ENCODE measurements around the gene REG1B. TPM values are rescaled to one million over a fixed set of nuclear protein-coding genes. Genes with fewer than 3 reads are reported as not detected.

The REG1B gene
- total RNA-seq, 1 experiment from 2014 or later: 2.0 TPM

DNA sequence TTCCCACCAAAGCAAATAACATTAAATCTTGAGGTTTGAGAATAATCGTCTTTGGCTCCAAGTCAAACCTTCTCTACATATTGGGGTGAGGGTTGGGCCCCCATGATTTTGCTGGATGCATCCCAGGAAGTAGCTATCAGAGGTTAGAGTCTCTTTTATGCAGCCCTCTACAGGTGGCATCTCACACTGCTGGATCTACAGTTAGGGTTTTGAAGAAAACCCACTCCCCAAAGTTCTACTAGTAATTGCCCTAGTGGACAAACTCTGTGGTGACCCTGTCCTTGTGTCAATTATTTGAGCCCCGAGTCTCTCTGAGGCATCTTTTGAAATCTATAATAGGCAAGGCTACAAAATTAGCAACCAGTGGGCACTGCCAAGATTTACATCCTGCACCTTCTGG is 17.5 kb upstream of the REG1B start:
- TF ChIP-seq, protein P1, sequence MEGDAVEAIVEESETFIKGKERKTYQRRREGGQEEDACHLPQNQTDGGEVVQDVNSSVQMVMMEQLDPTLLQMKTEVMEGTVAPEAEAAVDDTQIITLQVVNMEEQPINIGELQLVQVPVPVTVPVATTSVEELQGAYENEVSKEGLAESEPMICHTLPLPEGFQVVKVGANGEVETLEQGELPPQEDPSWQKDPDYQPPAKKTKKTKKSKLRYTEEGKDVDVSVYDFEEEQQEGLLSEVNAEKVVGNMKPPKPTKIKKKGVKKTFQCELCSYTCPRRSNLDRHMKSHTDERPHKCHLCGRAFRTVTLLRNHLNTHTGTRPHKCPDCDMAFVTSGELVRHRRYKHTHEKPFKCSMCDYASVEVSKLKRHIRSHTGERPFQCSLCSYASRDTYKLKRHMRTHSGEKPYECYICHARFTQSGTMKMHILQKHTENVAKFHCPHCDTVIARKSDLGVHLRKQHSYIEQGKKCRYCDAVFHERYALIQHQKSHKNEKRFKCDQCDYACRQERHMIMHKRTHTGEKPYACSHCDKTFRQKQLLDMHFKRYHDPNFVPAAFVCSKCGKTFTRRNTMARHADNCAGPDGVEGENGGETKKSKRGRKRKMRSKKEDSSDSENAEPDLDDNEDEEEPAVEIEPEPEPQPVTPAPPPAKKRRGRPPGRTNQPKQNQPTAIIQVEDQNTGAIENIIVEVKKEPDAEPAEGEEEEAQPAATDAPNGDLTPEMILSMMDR (IDR thresholded peaks at IDR 0.05): no peak; the same call in 1 of the 2 replicates
- TF ChIP-seq, protein P2, sequence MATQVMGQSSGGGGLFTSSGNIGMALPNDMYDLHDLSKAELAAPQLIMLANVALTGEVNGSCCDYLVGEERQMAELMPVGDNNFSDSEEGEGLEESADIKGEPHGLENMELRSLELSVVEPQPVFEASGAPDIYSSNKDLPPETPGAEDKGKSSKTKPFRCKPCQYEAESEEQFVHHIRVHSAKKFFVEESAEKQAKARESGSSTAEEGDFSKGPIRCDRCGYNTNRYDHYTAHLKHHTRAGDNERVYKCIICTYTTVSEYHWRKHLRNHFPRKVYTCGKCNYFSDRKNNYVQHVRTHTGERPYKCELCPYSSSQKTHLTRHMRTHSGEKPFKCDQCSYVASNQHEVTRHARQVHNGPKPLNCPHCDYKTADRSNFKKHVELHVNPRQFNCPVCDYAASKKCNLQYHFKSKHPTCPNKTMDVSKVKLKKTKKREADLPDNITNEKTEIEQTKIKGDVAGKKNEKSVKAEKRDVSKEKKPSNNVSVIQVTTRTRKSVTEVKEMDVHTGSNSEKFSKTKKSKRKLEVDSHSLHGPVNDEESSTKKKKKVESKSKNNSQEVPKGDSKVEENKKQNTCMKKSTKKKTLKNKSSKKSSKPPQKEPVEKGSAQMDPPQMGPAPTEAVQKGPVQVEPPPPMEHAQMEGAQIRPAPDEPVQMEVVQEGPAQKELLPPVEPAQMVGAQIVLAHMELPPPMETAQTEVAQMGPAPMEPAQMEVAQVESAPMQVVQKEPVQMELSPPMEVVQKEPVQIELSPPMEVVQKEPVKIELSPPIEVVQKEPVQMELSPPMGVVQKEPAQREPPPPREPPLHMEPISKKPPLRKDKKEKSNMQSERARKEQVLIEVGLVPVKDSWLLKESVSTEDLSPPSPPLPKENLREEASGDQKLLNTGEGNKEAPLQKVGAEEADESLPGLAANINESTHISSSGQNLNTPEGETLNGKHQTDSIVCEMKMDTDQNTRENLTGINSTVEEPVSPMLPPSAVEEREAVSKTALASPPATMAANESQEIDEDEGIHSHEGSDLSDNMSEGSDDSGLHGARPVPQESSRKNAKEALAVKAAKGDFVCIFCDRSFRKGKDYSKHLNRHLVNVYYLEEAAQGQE (IDR thresholded peaks at IDR 0.05; ENCODE audit: insufficient read depth in 1 of 2, low read depth in 2 of 2, low read length in 1 of 2): no peak
- TF ChIP-seq POLR2AphosphoS5 (IDR thresholded peaks at IDR 0.05; ENCODE audit: low read depth, low read length) (no peak), SIN3A (IDR thresholded peaks at IDR 0.05; ENCODE audit: borderline replicate concordance, insufficient read depth, low read depth, low read length) (no peak), TCF7L2 (IDR thresholded peaks at IDR 0.05; ENCODE audit: low read depth, low read length) (no peak)
- H3K27me3 ChIP-seq (ENCODE audit: control insufficient read depth, insufficient read depth, low read length): no peaks in the 10 kb centered on the region
- ATAC-seq: no peak
- H3K4me3 ChIP-seq (ENCODE audit: low read depth in 2 of 2, low read length in 2 of 2): no peak overlapping the region
- H3K27ac ChIP-seq (ENCODE audit: low read length): no peak overlapping the region
- in situ Hi-C loops (cut with HindIII; ENCODE audit: low pct_unique_long_range_greater_than_20kb, low sequenced_read_pairs): no loop called here
- POLR2A ChIA-PET: no interaction called here
- H3K9me3 ChIP-seq (ENCODE audit: control insufficient read depth, insufficient read depth, low read depth, low read length): peaks cover 6% of the 10 kb centered on the region; the same call in 1 of the 2 replicates
- H3K36me3 ChIP-seq (ENCODE audit: control insufficient read depth, insufficient read depth, low read length): no peaks in the 10 kb centered on the region
- H3K4me1 ChIP-seq (ENCODE audit: control insufficient read depth, insufficient read depth, low read length): no peaks in the 10 kb centered on the region
- no peak for DNase-seq (ENCODE audit: low read depth, low spot score)
- no TSS peak for BruUV-seq (replicated peaks)
- CTCF ChIA-PET: no interaction called here
- intact Hi-C loops (cut with micrococcal nuclease; ENCODE audit: unreplicated experiment): no loop called here

DNA sequence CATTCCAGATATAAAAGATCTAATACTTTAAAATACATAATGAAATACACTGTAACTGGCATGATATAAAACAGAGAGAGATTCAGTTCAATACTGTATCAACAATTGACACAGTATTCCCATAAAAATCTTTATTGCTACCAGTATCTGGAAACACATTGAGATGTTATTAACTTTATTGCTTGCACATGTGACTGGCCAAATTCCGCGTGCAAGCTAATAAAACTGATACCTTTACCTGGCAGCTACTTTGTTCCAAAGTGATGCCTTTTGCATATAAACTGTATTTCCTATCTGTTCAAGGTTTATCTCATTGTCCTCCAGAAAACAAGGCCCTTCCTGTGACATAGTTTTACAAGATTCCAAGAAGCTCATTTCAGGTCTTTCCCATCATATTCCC is 15.4 kb upstream of the REG1B start:
- CTCF ChIA-PET: no interaction called here
- no TSS peak for BruUV-seq (replicated peaks)

More for the DNA sequence above, 15.4 kb upstream of the REG1B start:
- in situ Hi-C loops (cut with HindIII; ENCODE audit: low pct_unique_long_range_greater_than_20kb, low sequenced_read_pairs): no loop called here
- TF ChIP-seq SIN3A (IDR thresholded peaks at IDR 0.05; ENCODE audit: borderline replicate concordance, insufficient read depth, low read depth, low read length) (no peak), TCF7L2 (IDR thresholded peaks at IDR 0.05; ENCODE audit: low read depth, low read length) (no peak), POLR2AphosphoS5 (IDR thresholded peaks at IDR 0.05; ENCODE audit: low read depth, low read length) (no peak)
- TF ChIP-seq, protein P2 (IDR thresholded peaks at IDR 0.05; ENCODE audit: insufficient read depth in 1 of 2, low read depth in 2 of 2, low read length in 1 of 2): no peak
- TF ChIP-seq, protein P1 (IDR thresholded peaks at IDR 0.05): no peak
- intact Hi-C loops (cut with micrococcal nuclease; ENCODE audit: unreplicated experiment): no loop called here
- Histone ChIP-seq H3K4me1 (ENCODE audit: control insufficient read depth, insufficient read depth, low read length) (no peaks in the 10 kb centered on the region), H3K27ac (ENCODE audit: low read length) (no peak overlapping the region), H3K36me3 (ENCODE audit: control insufficient read depth, insufficient read depth, low read length) (no peaks in the 10 kb centered on the region), H3K4me3 (ENCODE audit: low read depth in 2 of 2, low read length in 2 of 2) (no peak overlapping the region), H3K9me3 (ENCODE audit: control insufficient read depth, insufficient read depth, low read depth, low read length) (peaks cover 6% of the 10 kb centered on the region; the same call in 1 of the 2 replicates), H3K27me3 (ENCODE audit: control insufficient read depth, insufficient read depth, low read length) (no peaks in the 10 kb centered on the region)
- no peak for DNase-seq (ENCODE audit: low read depth, low spot score)
- ATAC-seq: no peak
- POLR2A ChIA-PET: no interaction called here
